Kidney (tissue), 14 donors: ENCODE measurements around the gene CNKSR2. TPM values are rescaled to one million over a fixed set of nuclear protein-coding genes. Genes with fewer than 3 reads are reported as not detected.

Experiments
- DNase-seq, 5 donors: peaks; one replicate each; pipeline ENCODE4 v3.0.0-alpha.2; 2013 to 2020
- FAIRE-seq: peaks from 2 replicates; lab custom pipeline; 2012; peaks lifted over from hg19 to GRCh38; lab: Jason Lieb, UNC
- H3K27ac ChIP-seq, 2 donors: one replicate each; pipeline ENCODE4 v1.7.0; 2013; ENCODE audit warnings: low read depth in 2 of 2, low read length in 2 of 2, inconsistent platforms in 1 of 2
- H3K27me3 ChIP-seq: one replicate; pipeline ENCODE4 v1.7.1; 2013; ENCODE audit warnings: low read length, inconsistent platforms; ENCODE audit not compliant: control insufficient read depth, insufficient read depth
- H3K36me3 ChIP-seq, 3 donors: one replicate each; pipeline versions ENCODE4 v1.7.0 to v1.7.1; 2013; ENCODE audit warnings: low read length in 3 of 3, control low read depth in 1 of 3, inconsistent platforms in 1 of 3; ENCODE audit not compliant: insufficient read depth in 3 of 3, control insufficient read depth in 2 of 3
- H3K4me1 ChIP-seq, 3 donors: one replicate each; pipeline versions ENCODE4 v1.7.0 to v1.7.1; 2013; ENCODE audit warnings: low read length in 3 of 3, inconsistent platforms in 1 of 3, low read depth in 1 of 3; ENCODE audit not compliant: control insufficient read depth in 2 of 3, insufficient read depth in 2 of 3
- H3K4me3 ChIP-seq, 3 donors: one replicate each; pipeline versions ENCODE4 v1.7.0 to v1.8.1; 2013; ENCODE audit warnings: low read length in 3 of 3, control low read depth in 1 of 3, inconsistent platforms in 1 of 3
- H3K9ac ChIP-seq, 3 donors: one replicate each; pipeline versions ENCODE4 v1.7.0 to v1.7.1; 2013; ENCODE audit warnings: low read length in 3 of 3, control low read depth in 1 of 3, inconsistent platforms in 1 of 3
- H3K9me3 ChIP-seq, 3 donors: one replicate each; pipeline versions ENCODE4 v1.7.0 to v1.7.1; 2013; ENCODE audit warnings: low read length in 3 of 3, control low read depth in 1 of 3, inconsistent platforms in 1 of 3; ENCODE audit not compliant: control insufficient read depth in 2 of 3, insufficient read depth in 1 of 3
- CTCF ChIP-seq: IDR thresholded peaks from 3 replicates; pipeline ENCODE4 v1.5.1; 2012; ENCODE audit warnings: mild to moderate bottlenecking, moderate library complexity, borderline replicate concordance; ENCODE audit not compliant: insufficient read depth; ENCODE audit errors: extremely low read depth
- intact Hi-C: fragments of 100-400 bp; cut with DNase I; formaldehyde crosslinking; loops from one replicate; pipeline ENCODE4 v1.11.1; 2022
- polyA plus RNA-seq: library from polyadenylated mRNA; stranded (reverse); fragments of 350-450 nt; fragmentation: Illumina TruSeq; extraction: RNeasy Lipid Tissue Mini Kit (QIAGEN cat#74804); gene quantifications from one replicate; pipeline ENCODE4 v1.2.3, GENCODE V29; 2014; ENCODE audit warnings: low read depth, low replicate concordance; ENCODE audit not compliant: insufficient read depth
- total RNA-seq: library from RNA; stranded (reverse); fragmentation: NEBNext Ultra II Directional; extraction: Animal tissue kit (Norgen Biotek cat#: 25700); gene quantifications from one replicate; pipeline ENCODE4 v1.2.1, GENCODE V29; 2021
- donor health status: control.
- donor health status: control.
- donor health status: control.
- donor health status: control.
- donor health status: control.
- donor health status: DM: yes; HTN: yes; CAD: no.
- donor health status: Normal renal cell carcinoma (clear cell type).

The CNKSR2 gene
- total and polyA plus RNA-seq, 2 donors from 2014 or later: 0.06 to 1.6 TPM

- Histone ChIP-seq H3K27me3 (no peaks in the 10 kb centered on the region), H3K4me3 (no peak overlapping the region), H3K27ac (no peak overlapping the region), H3K9ac (no peak overlapping the region), H3K36me3 (no peaks in the 10 kb centered on the region), H3K4me1 (no peaks in the 10 kb centered on the region), H3K9me3 (no peaks in the 10 kb centered on the region)
- intact Hi-C loops: no loop called here
- no peak for TF ChIP-seq CTCF
- DNase-seq: no peak
- FAIRE-seq: no peak
These were observed 34.6 kb downstream of the CNKSR2 start for GRCh38 chrX:21408788-21409187.

- no peak for TF ChIP-seq CTCF
- H3K36me3 ChIP-seq: no peaks in the 10 kb centered on the region
- H3K9ac ChIP-seq: no peak overlapping the region
- intact Hi-C loops: no loop called here
- H3K4me3 ChIP-seq: no peak overlapping the region
- no peaks in the 10 kb centered on the region for H3K27me3 ChIP-seq
- no peaks in the 10 kb centered on the region for H3K4me1 ChIP-seq
- H3K27ac ChIP-seq: no peak overlapping the region
- DNase-seq (no peak), FAIRE-seq (no peak)
- no peaks in the 10 kb centered on the region for H3K9me3 ChIP-seq
These were observed 37.8 kb downstream of the CNKSR2 start for GRCh38 chrX:21412029-21412428.

- Histone ChIP-seq H3K9me3 (no peaks in the 10 kb centered on the region), H3K4me1 (no peaks in the 10 kb centered on the region), H3K36me3 (no peaks in the 10 kb centered on the region), H3K27me3 (no peaks in the 10 kb centered on the region), H3K27ac (no peak overlapping the region), H3K4me3 (no peak overlapping the region), H3K9ac (no peak overlapping the region)
- TF ChIP-seq CTCF: no peak
- DNase-seq (no peak), FAIRE-seq (no peak)
- intact Hi-C loops: no loop called here
These were observed 38.7 kb downstream of the CNKSR2 start for GRCh38 chrX:21412883-21413282.

- no peak for FAIRE-seq
- Histone ChIP-seq H3K4me1 (no peaks in the 10 kb centered on the region), H3K27me3 (no peaks in the 10 kb centered on the region), H3K36me3 (no peaks in the 10 kb centered on the region), H3K9me3 (no peaks in the 10 kb centered on the region), H3K27ac (no peak overlapping the region), H3K4me3 (no peak overlapping the region), H3K9ac (no peak overlapping the region)
- no peak for DNase-seq
- no peak for TF ChIP-seq CTCF
- intact Hi-C loops: no loop called here
These were observed 52.9 kb downstream of the CNKSR2 start for GRCh38 chrX:21427086-21427485.
